Transverse colon (tissue), 4 donors: ENCODE measurements around the gene INO80.

Source experiments
- CTCF ChIP-seq, 5 experiments: fragments of 200-600 bp in 3 of 5; fragments of 450-650 bp in 2 of 5; sonication (generic) in 3 of 5; IDR thresholded peaks; 1 replicate in 2 of 5; 2 replicates in 3 of 5; pipeline ENCODE4 v1.5.1; 2016 to 2017; ENCODE audit warnings: antibody characterized with exemption in 5 of 5, inconsistent platforms in 3 of 5, mild to moderate bottlenecking in 2 of 5, moderate library complexity in 1 of 5
- EP300 ChIP-seq: sonication (generic); formaldehyde crosslinking; IDR thresholded peaks from one replicate; pipeline ENCODE4 v1.6.1; 2017; ENCODE audit warnings: antibody characterized with exemption, low read depth
- POLR2A ChIP-seq: fragments of 450-650 bp; IDR thresholded peaks from one replicate; pipeline ENCODE4 v1.6.1; 2016; ENCODE audit warnings: antibody characterized with exemption, mild to moderate bottlenecking, moderate library complexity
- POLR2AphosphoS5 ChIP-seq, 3 donors: sonication (generic); formaldehyde crosslinking; IDR thresholded peaks; one replicate each; pipeline ENCODE4 v1.6.1; 2016; ENCODE audit warnings: antibody characterized with exemption in 3 of 3

- TF ChIP-seq POLR2A (no peak), POLR2AphosphoS5 (IDR thresholded peaks at IDR 0.05) (no peak), CTCF (IDR thresholded peaks at IDR 0.05) (no peak), EP300 (no peak)
Measured at GRCh38 chr15:41104234-41104633, 11.8 kb downstream of the INO80 start.
